H1 (cell line): ENCODE measurements around the gene ATCAY. TPM values are rescaled to one million over a fixed set of nuclear protein-coding genes. Genes with fewer than 3 reads are reported as not detected.
A peak's percentile ranks its signal among the peaks of the same experiment; 100 is the strongest.

Experiments used
- CTCF ChIA-PET: fragments of 300-600 bp; sonication (Branson Sonifier 250); formaldehyde crosslinking; loops from one replicate; lab custom pipeline; 2021; ENCODE audit not compliant: partially characterized antibody; lab: Charles Lee
- POLR2A ChIA-PET: fragments of 300-600 bp; sonication (Branson Sonifier 250); formaldehyde crosslinking; loops from one replicate; lab custom pipeline; 2021; ENCODE audit warnings: inconsistent platforms; ENCODE audit not compliant: partially characterized antibody; lab: Charles Lee
- DNase-seq, 2 experiments: peaks; one replicate each; pipeline versions ENCODE4 v3.0.0 to v3.0.0-alpha.2; 2010 to 2022; ENCODE audit warnings: low spot score in 2 of 2, low read depth in 1 of 2, mixed read lengths in 1 of 2
- FAIRE-seq: peaks from 2 replicates; lab custom pipeline; 2011; peaks lifted over from hg19 to GRCh38; lab: Jason Lieb, UNC
- H2AFZ ChIP-seq: 2 replicates; pipeline ENCODE4 v1.8.1; 2012; ENCODE audit warnings: low read length, inconsistent platforms
- H2AK5ac ChIP-seq: 2 replicates; pipeline ENCODE4 v1.6.1; 2013; ENCODE audit warnings: low read depth, low read length
- H2BK120ac ChIP-seq: replicated peaks from 2 replicates; pipeline ENCODE3; 2013; ENCODE audit warnings: low read depth, low read length, inconsistent platforms
- H2BK12ac ChIP-seq: 2 replicates; pipeline ENCODE4 v1.6.1; 2013; ENCODE audit warnings: low read depth, low read length
- H2BK15ac ChIP-seq: 2 replicates; pipeline ENCODE4 v1.6.1; 2013; ENCODE audit warnings: low read length
- H2BK20ac ChIP-seq: 2 replicates; pipeline ENCODE4 v1.6.1; 2013; ENCODE audit warnings: low read length
- H2BK5ac ChIP-seq: 2 replicates; pipeline ENCODE4 v1.6.1; 2013; ENCODE audit warnings: low read depth, low read length
- H3K14ac ChIP-seq: 2 replicates; pipeline ENCODE4 v1.6.1; 2013; ENCODE audit warnings: inconsistent platforms; ENCODE audit not compliant: insufficient read length
- H3K18ac ChIP-seq: 2 replicates; pipeline ENCODE4 v1.6.1; 2013; ENCODE audit warnings: low read length; ENCODE audit errors: extremely low read depth
- H3K23ac ChIP-seq: 2 replicates; pipeline ENCODE4 v1.6.1; 2013; ENCODE audit warnings: inconsistent platforms; ENCODE audit not compliant: insufficient read length
- H3K23me2 ChIP-seq: 2 replicates; pipeline ENCODE4 v1.6.1; 2013; ENCODE audit warnings: low read depth, low read length
- H3K27ac ChIP-seq: 2 replicates; pipeline ENCODE4 v1.6.1; 2011; ENCODE audit warnings: low read depth, low read length, inconsistent platforms
- H3K27me3 ChIP-seq, 4 experiments: replicated peaks in 1 of 4; 1 replicate in 1 of 4; 2 replicates in 3 of 4; pipeline versions ENCODE4 v1.6.1 to v1.8.1; 2011 to 2013; ENCODE audit warnings: low read length in 3 of 4, mild to moderate bottlenecking in 3 of 4, inconsistent platforms in 2 of 4, mixed read lengths in 2 of 4, moderate library complexity in 1 of 4; ENCODE audit not compliant: control insufficient read depth in 3 of 4, insufficient read depth in 3 of 4; ENCODE audit errors: extremely low read depth in 1 of 4
- H3K36me3 ChIP-seq, 4 experiments: 2 replicates each; pipeline versions ENCODE4 v1.6.1 to v1.8.1; 2011 to 2013; ENCODE audit warnings: mild to moderate bottlenecking in 4 of 4, low read length in 3 of 4, moderate library complexity in 2 of 4, control low read depth in 1 of 4, inconsistent platforms in 1 of 4; ENCODE audit not compliant: insufficient read depth in 4 of 4, control insufficient read depth in 2 of 4
- H3K4ac ChIP-seq: replicated peaks from 2 replicates; pipeline ENCODE3; 2013; ENCODE audit warnings: low read length, low read depth, mixed read lengths, inconsistent platforms; ENCODE audit not compliant: insufficient read length
- H3K4me1 ChIP-seq, 4 experiments: replicated peaks in 1 of 4; 1 replicate in 1 of 4; 2 replicates in 3 of 4; pipeline versions ENCODE4 v1.6.1 to v1.8.1; 2011 to 2013; ENCODE audit warnings: low read length in 3 of 4, inconsistent platforms in 2 of 4, mixed read lengths in 1 of 4; ENCODE audit not compliant: insufficient read depth in 4 of 4, control insufficient read depth in 3 of 4
- H3K4me2 ChIP-seq, 2 experiments: 2 replicates each; pipeline versions ENCODE4 v1.6.1 to v1.8.1; 2011 to 2013; ENCODE audit warnings: low read depth in 2 of 2, low read length in 2 of 2, control low read depth in 1 of 2, inconsistent platforms in 1 of 2, mild to moderate bottlenecking in 1 of 2; ENCODE audit not compliant: insufficient read depth in 1 of 2
- H3K4me3 ChIP-seq, 4 experiments: fragments of 200-600, 300-600 bp in 1 of 4; sonication (generic), shearing (Covaris generic), sonication (Bioruptor Twin) in 1 of 4; 2 replicates each; pipeline versions ENCODE4 v1.5.1 to v1.8.1; 2011 to 2016; ENCODE audit warnings: low read length in 4 of 4, low read depth in 3 of 4, control low read depth in 2 of 4, inconsistent platforms in 2 of 4, mild to moderate bottlenecking in 2 of 4, mixed read lengths in 1 of 4, moderate library complexity in 1 of 4; ENCODE audit not compliant: insufficient read depth in 2 of 4; ENCODE audit errors: extremely low read depth in 1 of 4
- H3K56ac ChIP-seq: replicated peaks from 2 replicates; pipeline ENCODE3; 2013; ENCODE audit warnings: low read depth, mild to moderate bottlenecking, mixed read lengths, low read length, inconsistent platforms; ENCODE audit not compliant: insufficient read length
- H3K79me1 ChIP-seq: 2 replicates; pipeline ENCODE4 v1.6.1; 2013; ENCODE audit warnings: low read depth, low read length, control low read depth
- H3K79me2 ChIP-seq, 2 experiments: 2 replicates each; pipeline versions ENCODE4 v1.6.1 to v1.8.1; 2012 to 2013; ENCODE audit warnings: low read length in 2 of 2, mild to moderate bottlenecking in 2 of 2, inconsistent platforms in 1 of 2; ENCODE audit not compliant: insufficient read depth in 2 of 2, control insufficient read depth in 1 of 2
- H3K9ac ChIP-seq, 4 experiments: replicated peaks in 1 of 4; 1 replicate in 1 of 4; 2 replicates in 3 of 4; pipeline versions ENCODE4 v1.6.1 to v1.8.1; 2011 to 2013; ENCODE audit warnings: low read depth in 3 of 4, low read length in 3 of 4, control low read depth in 2 of 4, mild to moderate bottlenecking in 2 of 4, moderate library complexity in 2 of 4, inconsistent platforms in 1 of 4; ENCODE audit errors: extremely low read depth in 1 of 4
- H3K9me3 ChIP-seq, 2 experiments: 2 replicates each; pipeline versions ENCODE4 v1.6.1 to v1.8.1; 2012 to 2013; ENCODE audit warnings: mild to moderate bottlenecking in 2 of 2, moderate library complexity in 2 of 2, control low read depth in 1 of 2, inconsistent platforms in 1 of 2, low read depth in 1 of 2, low read length in 1 of 2, mixed read lengths in 1 of 2; ENCODE audit not compliant: insufficient read depth in 2 of 2
- H4K20me1 ChIP-seq, 2 experiments: replicated peaks in 1 of 2; 2 replicates each; pipeline versions ENCODE3 to v1.8.1; 2011 to 2013; ENCODE audit warnings: inconsistent platforms in 2 of 2, low read length in 2 of 2, mild to moderate bottlenecking in 1 of 2; ENCODE audit not compliant: insufficient read depth in 2 of 2, control insufficient read depth in 1 of 2
- H4K5ac ChIP-seq: 2 replicates; pipeline ENCODE4 v1.6.1; 2013; ENCODE audit warnings: low read length, low read depth, mixed read lengths, inconsistent platforms; ENCODE audit not compliant: insufficient read length
- H4K8ac ChIP-seq: 2 replicates; pipeline ENCODE4 v1.8.0; 2013; ENCODE audit warnings: mild to moderate bottlenecking, moderate library complexity, low read length, inconsistent platforms; ENCODE audit not compliant: insufficient read depth; ENCODE audit errors: extremely low read depth
- H4K91ac ChIP-seq: replicated peaks from 2 replicates; pipeline ENCODE3; 2013; ENCODE audit warnings: low read length, mixed read lengths, inconsistent platforms; ENCODE audit not compliant: insufficient read length
- HDAC2 ChIP-seq, 2 experiments: fragments of 300-600 bp in 1 of 2; sonication (generic) in 1 of 2; IDR thresholded peaks; 2 replicates each; pipeline ENCODE4 v1.6.1; 2011 to 2012; ENCODE audit warnings: low read depth in 2 of 2, low read length in 2 of 2, mild to moderate bottlenecking in 2 of 2, moderate library complexity in 2 of 2, borderline replicate concordance in 1 of 2, inconsistent platforms in 1 of 2
- WGBS, 2 experiments: shearing (Covaris generic) in 1 of 2; methylation state at CpG; one replicate each; pipeline versions ENCODE4 v1.1.6 to v1.1.7; 2013 to 2015; ENCODE audit warnings: low lambda C conversion rate in 2 of 2, mixed read lengths in 2 of 2, inconsistent platforms in 1 of 2, low coverage in 1 of 2, missing lambda C conversion rate in 1 of 2; ENCODE audit not compliant: insufficient replicate concordance in 2 of 2, insufficient coverage in 1 of 2, insufficient read length in 1 of 2; ENCODE audit errors: extremely low coverage in 1 of 2, missing lambda C conversion rate in 1 of 2; 5-methylcytosine and 5-hydroxymethylcytosine counted together
- polyA plus RNA-seq, 7 experiments: library from polyadenylated mRNA; depleted of rRNA in 3 of 7; stranded (reverse) in 5 of 7; unstranded in 2 of 7; fragments of >200 nt in 5 of 7; fragments of 200-250 nt in 2 of 7; gene quantifications; 1 replicate in 5 of 7; 2 replicates in 1 of 7; 4 replicates in 1 of 7; pipeline versions ENCODE4 v1.2.1 to v1.2.3, GENCODE V29; 2011 to 2013; ENCODE audit warnings: missing spikeins in 2 of 7, mixed read lengths in 2 of 7
- total RNA-seq: library from RNA; stranded (reverse); fragmentation: NEBNext Ultra II Directional; extraction: Animal tissue kit (Norgen Biotek cat#: 25700); gene quantifications from 2 replicates; pipeline ENCODE4 v1.2.1, GENCODE V29; 2021

Gene ATCAY
- total and polyA plus RNA-seq, 2 of the 8 experiments (the other 6 are each of a cell fraction or from before 2014, with no cell fraction given) = 24.4 to 33.8 TPM

DNA sequence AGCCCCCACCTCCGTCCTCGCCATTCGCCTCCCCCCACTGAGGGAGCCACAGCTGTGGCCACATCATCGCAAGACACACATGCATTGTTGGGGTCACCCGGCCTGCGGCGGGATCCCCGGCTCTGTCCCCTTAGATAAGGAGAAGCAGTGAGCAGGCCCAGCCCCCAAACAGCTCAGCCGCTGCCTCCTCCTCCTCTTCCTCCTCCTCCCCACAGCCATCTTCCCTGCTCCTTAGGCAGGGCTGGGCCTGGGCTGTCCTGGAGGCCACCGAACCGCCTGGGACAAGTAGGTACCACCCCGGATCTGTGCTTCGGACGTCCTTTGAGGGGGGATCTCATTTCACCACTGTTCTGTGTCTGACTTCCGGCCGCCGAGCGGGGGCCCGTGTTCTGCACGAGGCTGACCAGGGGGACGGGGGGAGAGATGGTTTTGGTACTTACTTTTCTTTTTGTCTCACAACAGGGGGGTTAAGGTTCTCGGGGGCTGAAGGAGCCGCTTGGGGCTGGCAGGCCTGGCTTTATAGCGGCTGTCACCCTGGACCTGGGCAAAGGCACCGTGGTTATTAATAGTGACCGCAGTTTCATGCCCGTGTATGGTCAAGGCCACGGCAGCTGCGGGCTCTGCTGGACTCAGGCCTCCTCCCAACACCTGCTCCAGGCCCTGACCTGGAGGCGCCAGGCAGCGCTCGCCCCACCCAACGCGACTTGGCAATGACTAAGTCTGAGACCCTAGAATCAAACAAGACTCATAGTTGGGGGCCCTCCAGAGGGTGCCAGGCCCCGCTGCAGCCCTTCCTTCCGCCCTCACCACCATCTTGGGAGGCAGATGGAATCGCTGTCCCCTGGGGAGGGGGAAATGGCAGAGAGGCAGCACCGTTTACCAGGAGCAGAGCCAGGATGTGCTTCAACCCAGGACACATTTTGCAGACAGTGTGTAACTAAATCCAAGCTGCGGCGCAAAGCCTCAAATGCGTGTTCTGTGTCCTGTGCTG, 70.7 kb downstream of the ATCAY start:
- Histone ChIP-seq H3K79me2 (no peaks in the 10 kb centered on the region), H3K9ac (no peak overlapping the region), H2BK12ac (peak overlapping the region; percentile 60; the same call in 1 of the 2 replicates), H4K5ac (no peak overlapping the region), H3K4me1 (peaks cover 0 to 6% (median 2%) of the 10 kb centered on the region in 4 experiments; a peak in 4 of 7 replicates), H2AK5ac (no peak overlapping the region), H2BK20ac (no peak overlapping the region), H3K4ac (no peak overlapping the region), H3K56ac (no peak overlapping the region), H4K20me1 (peaks cover 0 to 5% of the 10 kb centered on the region in 2 experiments), H3K14ac (no peak overlapping the region), H3K23ac (no peak overlapping the region), H3K4me2 (no peak overlapping the region), H3K36me3 (no peaks in the 10 kb centered on the region), H4K91ac (no peak overlapping the region), H3K27me3 (no peaks in the 10 kb centered on the region), H2AFZ (no peak overlapping the region), H4K8ac (peak overlapping the region; percentile 88; the same call in 1 of the 2 replicates), H3K9me3 (no peaks in the 10 kb centered on the region), H2BK15ac (no peak overlapping the region), H2BK120ac (no peak overlapping the region), H3K79me1 (no peaks in the 10 kb centered on the region), H3K23me2 (no peaks in the 10 kb centered on the region), H3K18ac (no peak overlapping the region; the same call in 1 of the 2 replicates), H3K27ac (no peak overlapping the region), H2BK5ac (no peak overlapping the region), H3K4me3 (no peak overlapping the region)
- POLR2A ChIA-PET = interaction anchor here (0.6 to 24.8 kb wide), 8 partner anchors 12 to 266 kb away, joined by 3 to 870 read pairs (median 8); partner anchors contain the start of genes DAPK3, EEF2 and NMRK2
- CTCF ChIA-PET = interaction anchor here (0.7 kb wide), 1 partner anchor 17 kb away, joined by 4 read pairs; no protein-coding TSS in a partner anchor
- no peak for DNase-seq
- TF ChIP-seq HDAC2 (IDR thresholded peaks at IDR 0.05; ENCODE audit: borderline replicate concordance in 1 of 2, low read depth in 2 of 2, low read length in 2 of 2) = no peak
- no peak for FAIRE-seq
- WGBS, 2 experiments = 83% methylated on average over 28 of the region's 41 CpGs; no CpG with 5 or more reads in 1 of the 2 experiments
